Ishikawa (cell line): ENCODE results near the gene CACNA1G.

Source experiments
- CEBPB ChIP-seq: IDR thresholded peaks from 2 replicates; pipeline ENCODE4 v1.6.1; 2012
- CREB1 ChIP-seq: IDR thresholded peaks from 2 replicates; pipeline ENCODE4 v1.6.1; 2012; ENCODE audit warnings: low read depth
- EGR1 ChIP-seq: IDR thresholded peaks from 2 replicates; pipeline ENCODE4 v1.6.1; 2012
- EP300 ChIP-seq: IDR thresholded peaks from 2 replicates; pipeline ENCODE4 v1.6.1; 2012; ENCODE audit warnings: borderline replicate concordance
- FOXM1 ChIP-seq: IDR thresholded peaks from 2 replicates; pipeline ENCODE4 v1.6.1; 2012; ENCODE audit warnings: low read depth, borderline replicate concordance
- MAX ChIP-seq: IDR thresholded peaks from 2 replicates; pipeline ENCODE4 v1.6.1; 2012
- NFIC ChIP-seq: IDR thresholded peaks from 2 replicates; pipeline ENCODE4 v1.6.1; 2012
- RAD21 ChIP-seq: IDR thresholded peaks from 2 replicates; pipeline ENCODE4 v1.6.1; 2012; ENCODE audit warnings: low read depth
- TAF1 ChIP-seq: IDR thresholded peaks from 2 replicates; pipeline ENCODE4 v1.6.1; 2012; ENCODE audit warnings: low read depth, mild to moderate bottlenecking
- TCF12 ChIP-seq: IDR thresholded peaks from 2 replicates; pipeline ENCODE4 v1.6.1; 2012; ENCODE audit warnings: low read depth
- TEAD4 ChIP-seq: IDR thresholded peaks from 2 replicates; pipeline ENCODE4 v1.6.1; 2012
- USF1 ChIP-seq: IDR thresholded peaks from 2 replicates; pipeline ENCODE4 v1.6.1; 2012
- YY1 ChIP-seq: IDR thresholded peaks from 2 replicates; pipeline ENCODE4 v1.6.1; 2012; ENCODE audit warnings: low read depth
- ZBTB7A ChIP-seq: IDR thresholded peaks from 2 replicates; pipeline ENCODE4 v1.6.1; 2012; ENCODE audit warnings: low read depth
- TF ChIP-seq, protein P1 (sequence below): IDR thresholded peaks from 2 replicates; pipeline ENCODE4 v1.6.1; 2012; ENCODE audit warnings: low read depth, mild to moderate bottlenecking

CACNA1G gene

GRCh38 chr17:50533720-50534148 lies 26.8 kb upstream of the CACNA1G start:
- TF ChIP-seq EP300 = no peak
- TF ChIP-seq YY1 = no peak
- TF ChIP-seq MAX = no peak; the same call in 1 of the 2 replicates
- no peak for TF ChIP-seq USF1
- TF ChIP-seq, protein P1, sequence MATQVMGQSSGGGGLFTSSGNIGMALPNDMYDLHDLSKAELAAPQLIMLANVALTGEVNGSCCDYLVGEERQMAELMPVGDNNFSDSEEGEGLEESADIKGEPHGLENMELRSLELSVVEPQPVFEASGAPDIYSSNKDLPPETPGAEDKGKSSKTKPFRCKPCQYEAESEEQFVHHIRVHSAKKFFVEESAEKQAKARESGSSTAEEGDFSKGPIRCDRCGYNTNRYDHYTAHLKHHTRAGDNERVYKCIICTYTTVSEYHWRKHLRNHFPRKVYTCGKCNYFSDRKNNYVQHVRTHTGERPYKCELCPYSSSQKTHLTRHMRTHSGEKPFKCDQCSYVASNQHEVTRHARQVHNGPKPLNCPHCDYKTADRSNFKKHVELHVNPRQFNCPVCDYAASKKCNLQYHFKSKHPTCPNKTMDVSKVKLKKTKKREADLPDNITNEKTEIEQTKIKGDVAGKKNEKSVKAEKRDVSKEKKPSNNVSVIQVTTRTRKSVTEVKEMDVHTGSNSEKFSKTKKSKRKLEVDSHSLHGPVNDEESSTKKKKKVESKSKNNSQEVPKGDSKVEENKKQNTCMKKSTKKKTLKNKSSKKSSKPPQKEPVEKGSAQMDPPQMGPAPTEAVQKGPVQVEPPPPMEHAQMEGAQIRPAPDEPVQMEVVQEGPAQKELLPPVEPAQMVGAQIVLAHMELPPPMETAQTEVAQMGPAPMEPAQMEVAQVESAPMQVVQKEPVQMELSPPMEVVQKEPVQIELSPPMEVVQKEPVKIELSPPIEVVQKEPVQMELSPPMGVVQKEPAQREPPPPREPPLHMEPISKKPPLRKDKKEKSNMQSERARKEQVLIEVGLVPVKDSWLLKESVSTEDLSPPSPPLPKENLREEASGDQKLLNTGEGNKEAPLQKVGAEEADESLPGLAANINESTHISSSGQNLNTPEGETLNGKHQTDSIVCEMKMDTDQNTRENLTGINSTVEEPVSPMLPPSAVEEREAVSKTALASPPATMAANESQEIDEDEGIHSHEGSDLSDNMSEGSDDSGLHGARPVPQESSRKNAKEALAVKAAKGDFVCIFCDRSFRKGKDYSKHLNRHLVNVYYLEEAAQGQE = no peak
- TF ChIP-seq CEBPB = no peak
- no peak; the same call in 1 of the 2 replicates for TF ChIP-seq TAF1
- no peak for TF ChIP-seq RAD21
- TF ChIP-seq ZBTB7A = no peak
- no peak; the same call in none of the 2 replicates for TF ChIP-seq NFIC
- TF ChIP-seq TEAD4 = no peak
- no peak for TF ChIP-seq FOXM1
- TF ChIP-seq TCF12 = no peak
- TF ChIP-seq EGR1 = no peak
- no peak for TF ChIP-seq CREB1

- TF ChIP-seq CEBPB (no peak; the same call in 1 of the 2 replicates), CREB1 (no peak), YY1 (peak; percentile 58; the same call in 1 of the 2 replicates), TCF12 (peak; percentile 91), EP300 (peak; percentile 77), MAX (peak; percentile 78), RAD21 (peak; percentile 40; the same call in 1 of the 2 replicates), TAF1 (peak; percentile 67), FOXM1 (no peak), ZBTB7A (0 out of 2 replicates have a peak, but pooled peaks have one; percentile 32), TEAD4 (peak; percentile 47), NFIC (peak; percentile 55; the same call in 1 of the 2 replicates), EGR1 (no peak)
- TF ChIP-seq, protein P1 = no peak
Measured at GRCh38 chr17:50534222-50534978, 26.1 kb upstream of the CACNA1G start.

GRCh38 chr17:50534979-50535326 lies 25.6 kb upstream of the CACNA1G start:
- TF ChIP-seq ZBTB7A (no peak), MAX (no peak), NFIC (no peak), TCF12 (no peak), FOXM1 (no peak), TEAD4 (no peak), CREB1 (no peak), YY1 (no peak), EP300 (no peak), RAD21 (no peak), CEBPB (no peak), TAF1 (no peak), USF1 (no peak), EGR1 (no peak)
- TF ChIP-seq, protein P1 = no peak
